ENCODE data around the gene RAB24.

DNA sequence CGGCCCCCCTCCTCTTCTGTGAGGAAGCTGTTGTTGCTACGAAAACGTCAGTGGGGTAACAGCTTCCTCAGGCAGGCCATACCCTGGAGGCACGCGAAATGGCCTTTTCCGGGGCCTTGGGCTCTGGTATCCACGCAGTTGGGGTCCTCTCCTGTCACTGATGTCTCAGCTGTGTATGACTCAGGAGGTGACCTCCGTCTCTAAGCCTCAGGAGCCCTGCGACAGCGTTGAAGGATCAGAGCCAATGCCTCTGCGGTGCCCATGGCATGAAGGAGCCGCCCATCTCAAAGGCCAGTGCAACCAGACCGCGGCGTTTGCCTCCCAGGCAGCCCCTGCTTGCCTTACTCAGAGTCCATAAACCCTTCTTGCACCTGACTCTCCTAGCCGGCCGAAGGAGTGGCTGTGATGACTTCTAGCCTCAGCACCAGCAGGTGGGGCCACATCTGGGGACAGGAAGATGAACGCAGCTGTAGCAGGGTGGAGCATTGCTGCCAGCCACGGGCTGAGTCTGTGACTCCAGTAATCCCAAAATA, 9.2 kb upstream of the RAB24 start:
- TF ChIP-seq, protein P1, sequence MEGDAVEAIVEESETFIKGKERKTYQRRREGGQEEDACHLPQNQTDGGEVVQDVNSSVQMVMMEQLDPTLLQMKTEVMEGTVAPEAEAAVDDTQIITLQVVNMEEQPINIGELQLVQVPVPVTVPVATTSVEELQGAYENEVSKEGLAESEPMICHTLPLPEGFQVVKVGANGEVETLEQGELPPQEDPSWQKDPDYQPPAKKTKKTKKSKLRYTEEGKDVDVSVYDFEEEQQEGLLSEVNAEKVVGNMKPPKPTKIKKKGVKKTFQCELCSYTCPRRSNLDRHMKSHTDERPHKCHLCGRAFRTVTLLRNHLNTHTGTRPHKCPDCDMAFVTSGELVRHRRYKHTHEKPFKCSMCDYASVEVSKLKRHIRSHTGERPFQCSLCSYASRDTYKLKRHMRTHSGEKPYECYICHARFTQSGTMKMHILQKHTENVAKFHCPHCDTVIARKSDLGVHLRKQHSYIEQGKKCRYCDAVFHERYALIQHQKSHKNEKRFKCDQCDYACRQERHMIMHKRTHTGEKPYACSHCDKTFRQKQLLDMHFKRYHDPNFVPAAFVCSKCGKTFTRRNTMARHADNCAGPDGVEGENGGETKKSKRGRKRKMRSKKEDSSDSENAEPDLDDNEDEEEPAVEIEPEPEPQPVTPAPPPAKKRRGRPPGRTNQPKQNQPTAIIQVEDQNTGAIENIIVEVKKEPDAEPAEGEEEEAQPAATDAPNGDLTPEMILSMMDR (IDR thresholded peaks at IDR 0.05; ENCODE audit: low read depth, low read length, missing input control) = no peak
- TF ChIP-seq YY1 (IDR thresholded peaks at IDR 0.05) (no peak), HNF4A (conservative IDR thresholded peaks at IDR 0.05) (no peak), TAF1 (conservative IDR thresholded peaks at IDR 0.05) (no peak), GABPA (IDR thresholded peaks at IDR 0.05 in 1 of 2, conservative IDR thresholded peaks at IDR 0.05 in 1 of 2) (no peak)
- TF ChIP-seq, protein P2, sequence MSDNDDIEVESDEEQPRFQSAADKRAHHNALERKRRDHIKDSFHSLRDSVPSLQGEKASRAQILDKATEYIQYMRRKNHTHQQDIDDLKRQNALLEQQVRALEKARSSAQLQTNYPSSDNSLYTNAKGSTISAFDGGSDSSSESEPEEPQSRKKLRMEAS (IDR thresholded peaks at IDR 0.05) = no peak
- TF ChIP-seq, protein P3, sequence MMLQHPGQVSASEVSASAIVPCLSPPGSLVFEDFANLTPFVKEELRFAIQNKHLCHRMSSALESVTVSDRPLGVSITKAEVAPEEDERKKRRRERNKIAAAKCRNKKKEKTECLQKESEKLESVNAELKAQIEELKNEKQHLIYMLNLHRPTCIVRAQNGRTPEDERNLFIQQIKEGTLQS (IDR thresholded peaks at IDR 0.05) = no peak
